Measurements from ENCODE around the gene CCRL2.

DNA sequence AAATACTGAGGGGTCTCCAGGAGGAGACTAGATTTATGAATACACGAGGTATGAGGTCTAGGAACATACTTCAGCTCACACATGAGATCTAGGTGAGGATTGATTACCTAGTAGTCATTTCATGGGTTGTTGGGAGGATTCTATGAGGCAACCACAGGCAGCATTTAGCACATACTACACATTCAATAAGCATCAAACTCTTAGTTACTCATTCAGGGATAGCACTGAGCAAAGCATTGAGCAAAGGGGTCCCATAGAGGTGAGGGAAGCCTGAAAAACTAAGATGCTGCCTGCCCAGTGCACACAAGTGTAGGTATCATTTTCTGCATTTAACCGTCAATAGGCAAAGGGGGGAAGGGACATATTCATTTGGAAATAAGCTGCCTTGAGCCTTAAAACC, 31.8 kb upstream of the CCRL2 start:
- TF ChIP-seq, protein P1, sequence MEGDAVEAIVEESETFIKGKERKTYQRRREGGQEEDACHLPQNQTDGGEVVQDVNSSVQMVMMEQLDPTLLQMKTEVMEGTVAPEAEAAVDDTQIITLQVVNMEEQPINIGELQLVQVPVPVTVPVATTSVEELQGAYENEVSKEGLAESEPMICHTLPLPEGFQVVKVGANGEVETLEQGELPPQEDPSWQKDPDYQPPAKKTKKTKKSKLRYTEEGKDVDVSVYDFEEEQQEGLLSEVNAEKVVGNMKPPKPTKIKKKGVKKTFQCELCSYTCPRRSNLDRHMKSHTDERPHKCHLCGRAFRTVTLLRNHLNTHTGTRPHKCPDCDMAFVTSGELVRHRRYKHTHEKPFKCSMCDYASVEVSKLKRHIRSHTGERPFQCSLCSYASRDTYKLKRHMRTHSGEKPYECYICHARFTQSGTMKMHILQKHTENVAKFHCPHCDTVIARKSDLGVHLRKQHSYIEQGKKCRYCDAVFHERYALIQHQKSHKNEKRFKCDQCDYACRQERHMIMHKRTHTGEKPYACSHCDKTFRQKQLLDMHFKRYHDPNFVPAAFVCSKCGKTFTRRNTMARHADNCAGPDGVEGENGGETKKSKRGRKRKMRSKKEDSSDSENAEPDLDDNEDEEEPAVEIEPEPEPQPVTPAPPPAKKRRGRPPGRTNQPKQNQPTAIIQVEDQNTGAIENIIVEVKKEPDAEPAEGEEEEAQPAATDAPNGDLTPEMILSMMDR (IDR thresholded peaks at IDR 0.05): no peak
- no peak for TF ChIP-seq POLR2A (IDR thresholded peaks at IDR 0.05)
